Stimulated activated CD8-positive, alpha-beta memory T cell treated with anti-CD3 and anti-CD28 coated beads, Interleukin-2, amount 100 ng/mL, for 48 hours (primary cell): ENCODE measurements around the gene PPHLN1.

Experiments
- DNase-seq, 2 donors: peaks; one replicate each; pipeline ENCODE4 v3.0.0-alpha.2; 2020; ENCODE audit warnings: low read depth in 2 of 2

The PPHLN1 gene

DNA sequence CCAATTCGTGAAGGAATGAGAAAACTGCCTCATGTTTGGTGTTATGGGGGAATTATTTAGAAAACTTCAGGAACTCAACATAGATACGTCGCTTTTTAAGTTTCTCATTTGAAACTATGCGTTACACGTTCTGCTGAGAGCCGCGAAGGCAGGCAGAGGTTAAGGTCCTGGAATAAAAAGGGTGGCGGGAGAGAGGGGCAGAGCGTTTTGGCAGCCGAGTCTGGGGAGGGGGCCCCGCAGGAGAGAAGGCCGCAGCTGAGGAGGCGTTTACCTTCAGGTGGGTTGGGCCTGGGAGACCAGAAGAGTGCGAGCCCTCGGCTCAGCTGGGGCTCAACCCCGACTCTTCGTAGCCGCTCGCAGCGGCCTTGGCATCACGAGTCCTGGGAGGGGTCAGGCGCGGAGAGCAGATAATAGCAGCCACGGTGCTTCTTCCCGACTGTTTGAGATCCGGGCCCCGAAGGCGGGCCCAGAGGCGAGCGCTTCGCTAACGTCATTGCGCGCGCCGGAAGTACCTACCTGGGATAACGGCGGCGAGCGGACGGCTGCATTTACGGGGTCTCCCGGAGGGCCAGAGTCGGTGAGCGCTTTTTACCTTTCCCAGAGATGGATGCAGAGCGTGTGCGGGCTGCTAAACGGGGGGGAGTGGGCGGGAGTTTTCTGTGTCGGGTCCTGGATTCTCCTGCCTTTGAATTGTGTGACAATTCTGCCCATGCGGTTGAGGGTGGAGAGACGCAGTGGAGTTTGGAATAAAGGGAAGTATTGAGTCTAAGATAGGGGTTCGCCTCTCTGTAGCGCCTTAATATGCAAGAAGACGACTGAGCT, at the start of gene PPHLN1, which contains the start of gene ZCRB1:
TSS of gene PPHLN1 (plus strand) at position 515 of the 822 bp plus-strand sequence. CDS start 9,736 bp downstream, outside the sequence.
TSS of gene ZCRB1 (minus strand) at position 442 of the 822 bp plus-strand sequence. CDS start 1,992 bp downstream, outside the sequence.
- DNase-seq, result peak; percentile 72 to 78

- no peak for DNase-seq
These were observed 48.4 kb upstream of the PPHLN1 start for GRCh38 chr12:42277396-42278127.

DNA sequence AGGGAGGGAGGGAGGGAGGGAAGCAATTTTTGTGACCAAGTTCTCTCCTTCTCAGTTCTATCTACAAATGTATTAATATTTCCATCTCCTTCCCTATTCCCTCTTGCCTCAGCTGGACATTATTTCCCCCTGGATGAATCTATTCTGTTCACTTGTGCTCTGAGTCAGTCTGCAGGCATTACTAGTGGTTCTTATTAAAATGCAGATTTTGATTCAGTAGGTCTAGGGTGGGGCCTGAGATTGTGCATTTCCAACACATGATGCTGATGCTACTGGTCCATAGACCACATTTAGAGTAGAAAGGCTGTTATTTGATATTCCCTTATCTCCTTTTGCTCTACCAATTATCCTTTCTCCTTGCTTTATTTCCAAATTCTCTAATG, 47.8 kb upstream of the PPHLN1 start:
- DNase-seq, result no peak

- DNase-seq, result no peak
These were observed 44.7 kb upstream of the PPHLN1 start for GRCh38 chr12:42281278-42281677.

GRCh38 chr12:42281844-42282243, 44.1 kb upstream of the PPHLN1 start:
- DNase-seq, result no peak

GRCh38 chr12:42282294-42282693, 43.7 kb upstream of the PPHLN1 start:
- DNase-seq, result no peak

GRCh38 chr12:42283739-42284138, 42.2 kb upstream of the PPHLN1 start:
- DNase-seq, result no peak

GRCh38 chr12:42284157-42284556, 41.8 kb upstream of the PPHLN1 start:
- no peak for DNase-seq

DNA sequence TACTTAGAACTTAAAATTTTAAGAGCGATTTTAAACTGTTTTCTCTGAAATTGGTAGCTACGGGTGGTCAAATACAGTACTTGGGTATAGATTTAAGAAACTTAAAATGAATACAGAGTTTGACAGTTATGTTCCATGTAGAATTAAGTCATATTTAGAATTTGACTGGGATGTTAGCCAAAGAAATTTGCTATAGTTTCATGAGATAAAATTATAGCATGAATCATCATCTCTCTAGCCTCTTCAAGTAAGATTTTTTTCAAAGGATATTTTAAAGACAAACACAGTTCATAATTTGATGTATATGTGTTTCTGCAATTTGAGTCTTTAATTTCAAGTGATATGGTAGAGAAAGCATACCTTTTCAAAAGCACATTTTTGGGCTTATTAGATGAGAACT, 41.1 kb upstream of the PPHLN1 start:
- DNase-seq, result no peak

- DNase-seq, result no peak
These were observed 40.5 kb upstream of the PPHLN1 start for GRCh38 chr12:42285431-42285830.

DNA sequence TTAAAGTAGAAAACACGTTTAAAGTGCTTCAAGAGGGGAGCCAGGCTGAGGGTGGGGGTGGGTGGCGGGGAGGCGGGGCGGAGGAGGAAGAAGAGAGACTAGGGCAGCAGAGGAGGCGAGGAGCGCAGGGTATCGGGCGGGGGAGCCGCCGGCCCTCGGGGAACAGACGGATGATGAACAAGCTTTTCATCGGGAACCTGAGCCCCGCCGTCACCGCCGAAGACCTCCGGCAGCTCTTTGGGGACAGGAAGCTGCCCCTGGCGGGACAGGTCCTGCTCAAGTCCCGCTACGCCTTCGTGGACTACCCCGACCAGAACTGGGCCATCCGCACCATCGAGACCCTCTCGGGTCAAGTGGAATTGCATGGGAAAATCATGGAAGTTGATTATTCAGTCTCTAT, 39.2 kb upstream of the PPHLN1 start:
- no peak for DNase-seq

DNA sequence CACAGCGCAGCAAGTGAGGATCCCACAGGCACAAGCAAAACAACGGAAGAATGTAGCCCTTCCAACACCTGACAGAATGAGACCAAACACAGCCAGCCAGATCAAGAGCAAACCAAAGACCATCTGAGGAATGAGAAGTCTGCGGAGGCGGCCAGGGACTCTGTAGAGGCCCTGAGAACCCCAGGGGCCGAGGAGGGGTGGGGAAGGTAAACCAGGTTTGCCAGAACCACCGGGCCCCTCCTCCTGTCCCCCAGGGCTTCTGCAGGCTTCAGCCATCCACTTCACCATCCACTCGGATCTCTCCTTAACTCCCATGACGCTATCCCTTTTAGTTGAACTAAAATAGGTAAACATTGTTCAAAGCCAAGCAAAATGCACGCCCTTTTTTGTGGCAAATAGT, 37.4 kb upstream of the PPHLN1 start:
- no peak for DNase-seq

GRCh38 chr12:42291680-42292079, 34.3 kb upstream of the PPHLN1 start:
- DNase-seq, result no peak

- DNase-seq, result no peak
These were observed 29.4 kb upstream of the PPHLN1 start for GRCh38 chr12:42296503-42297109.

DNA sequence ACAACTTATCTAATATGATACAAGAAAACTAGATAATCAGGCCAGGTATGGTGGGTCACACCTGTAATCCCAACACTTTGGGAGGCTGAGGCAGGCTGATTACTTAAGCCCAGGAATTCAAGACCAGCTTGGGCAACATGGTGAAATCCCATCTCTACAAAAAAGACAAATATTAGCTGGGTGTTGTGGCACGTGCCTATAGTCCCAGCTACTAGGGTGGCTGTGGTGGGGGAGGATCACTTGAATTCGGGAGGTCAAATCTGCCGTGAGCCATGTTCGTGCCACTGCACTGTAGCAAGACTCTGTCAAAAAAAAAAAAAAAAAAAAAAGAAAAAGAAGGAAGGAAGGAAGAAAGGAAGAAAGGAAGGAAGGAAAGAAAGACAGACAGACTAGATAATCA, 27.1 kb upstream of the PPHLN1 start:
- no peak for DNase-seq

GRCh38 chr12:42299392-42300308, 26.3 kb upstream of the PPHLN1 start:
- peak; percentile 30 to 45 for DNase-seq

GRCh38 chr12:42306297-42306696, 19.7 kb upstream of the PPHLN1 start:
- no peak for DNase-seq

DNA sequence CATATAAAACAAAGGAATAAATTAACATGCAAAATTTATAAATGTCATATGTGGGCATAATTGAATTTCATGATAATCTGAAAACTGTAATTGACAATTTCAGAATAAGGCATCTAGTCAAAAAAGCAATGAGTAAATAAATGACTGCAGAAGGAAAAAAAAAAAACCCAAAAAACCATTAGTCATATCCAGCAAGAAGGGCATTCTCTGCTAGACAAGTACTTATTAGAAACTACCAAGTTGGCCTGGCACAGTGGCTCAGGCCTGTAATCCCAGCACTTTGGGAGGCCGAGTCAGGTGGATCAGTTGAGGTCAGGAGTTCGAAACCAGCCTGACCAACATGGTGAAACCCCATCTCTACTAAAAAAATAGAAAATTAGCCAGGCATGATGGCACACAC, 17.6 kb upstream of the PPHLN1 start:
- no peak for DNase-seq

- no peak for DNase-seq
These were observed 16.0 kb upstream of the PPHLN1 start for GRCh38 chr12:42309996-42310395.

DNA sequence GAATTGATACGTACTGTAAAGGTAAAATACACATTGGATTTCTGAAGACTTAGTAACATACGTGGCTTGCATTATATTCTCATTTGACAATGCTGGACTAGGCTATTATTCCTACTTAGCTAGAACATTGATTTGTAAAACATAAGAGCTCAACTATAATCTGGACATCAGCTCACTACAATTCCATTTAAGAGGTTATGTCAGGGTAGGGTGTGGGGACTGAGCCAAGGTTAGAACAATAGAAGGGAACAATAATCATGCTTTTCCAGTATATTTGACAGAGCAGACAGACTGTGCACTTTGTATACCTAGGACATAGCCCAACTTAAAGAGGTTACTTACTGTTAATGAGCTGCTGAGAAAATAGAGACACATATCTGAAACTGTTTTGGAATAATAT, 10.9 kb upstream of the PPHLN1 start:
- no peak for DNase-seq

GRCh38 chr12:42320796-42321195, 5.2 kb upstream of the PPHLN1 start:
- DNase-seq, result no peak

GRCh38 chr12:42322567-42322966, 3.4 kb upstream of the PPHLN1 start:
- DNase-seq, result no peak
